ENCODE data around the gene BRD7. TPM values are rescaled to one million over a fixed set of nuclear protein-coding genes. Genes with fewer than 3 reads are reported as not detected.
A peak's percentile ranks its signal among the peaks of the same experiment; 100 is the strongest.

BRD7 gene
- total and polyA plus RNA-seq, 12 donors, result 31.4 to 50.9 (median 42.7) TPM

DNA sequence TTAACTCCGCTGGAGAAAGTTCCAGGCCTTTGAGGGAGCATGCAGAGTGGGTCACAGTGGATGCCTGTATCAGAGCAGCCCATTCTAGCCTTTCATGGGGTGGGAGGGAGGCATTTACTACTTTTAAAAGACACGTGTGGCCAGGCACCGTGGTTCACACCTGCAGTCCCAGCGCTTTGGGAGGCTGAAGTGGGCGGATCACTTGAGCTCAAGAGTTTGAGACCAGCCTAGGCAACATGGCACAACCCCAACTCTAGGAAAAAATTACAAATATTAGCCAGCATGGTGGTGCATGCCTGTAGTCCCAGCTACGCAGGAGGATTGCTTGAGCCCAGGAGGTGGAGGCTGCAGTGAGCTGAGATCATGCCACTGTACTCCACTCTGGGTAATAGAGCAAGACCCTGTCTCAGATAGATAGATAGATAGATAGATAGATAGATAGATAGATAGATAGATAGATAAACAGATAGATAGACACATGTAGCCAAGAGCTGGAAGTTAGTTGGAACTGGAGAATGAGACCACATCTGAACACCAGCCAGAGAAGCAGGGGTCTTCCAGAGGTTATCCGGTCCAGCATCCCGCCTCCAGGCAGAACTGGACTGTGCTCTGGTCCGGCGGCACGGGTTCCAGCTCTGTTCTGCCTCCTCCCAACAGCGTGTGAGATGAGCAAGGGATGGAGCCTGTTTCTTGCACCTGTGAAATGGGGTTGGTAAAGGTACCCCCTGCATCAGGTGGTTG is 98.8 kb downstream of the BRD7 start:
- no peaks in the 10 kb centered on the region for H3K36me3 ChIP-seq
- no peak overlapping the region for H3K4me3 ChIP-seq
- TF ChIP-seq CTCF (IDR thresholded peaks at IDR 0.05), result no peak
- no peaks in the 10 kb centered on the region for H3K9me3 ChIP-seq
- H3K27me3 ChIP-seq, result no peaks in the 10 kb centered on the region
- no peak for ATAC-seq
- intact Hi-C loops (cut with DNase I), result no loop called here
- no peak for DNase-seq
- 82 to 93% methylated on average over 12 of the region's 12 CpGs for WGBS, 2 donors
- H3K4me1 ChIP-seq, result peaks cover 0 to 75% (median 5%) of the 10 kb centered on the region in 9 donors
- no peak overlapping the region for H3K27ac ChIP-seq

DNA sequence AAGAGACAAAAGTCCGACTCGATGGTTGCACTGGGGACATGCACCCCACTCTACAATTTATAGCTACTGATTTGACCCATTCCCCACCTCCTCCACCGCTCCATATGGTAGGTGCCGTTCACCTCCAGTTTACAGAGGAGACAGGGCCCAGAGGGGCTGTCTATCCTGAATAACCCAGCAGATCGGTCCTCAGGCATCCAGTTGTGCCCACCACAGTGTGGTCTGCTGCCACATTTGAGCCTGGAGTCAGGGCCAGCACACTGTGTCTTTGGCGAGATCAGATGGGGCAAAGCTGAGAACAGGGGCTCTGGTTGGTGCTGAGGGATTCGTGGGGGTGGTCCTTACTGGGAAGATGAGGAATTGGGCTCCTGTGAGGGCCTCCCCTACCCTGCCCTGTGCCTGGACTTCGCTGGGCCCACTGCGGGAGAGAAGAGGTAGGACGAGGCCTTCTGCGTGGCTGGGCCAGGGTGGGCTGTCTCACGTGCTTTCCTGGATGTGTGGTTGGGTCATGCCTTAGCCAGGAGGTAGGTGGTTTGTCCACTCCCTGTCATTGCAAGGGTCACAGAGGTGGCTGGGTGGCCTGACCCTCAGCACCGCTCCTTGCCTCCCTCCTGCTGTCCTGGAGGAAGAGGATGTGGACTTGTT is 99.6 kb downstream of the BRD7 start:
- Histone ChIP-seq H3K27me3 (peaks cover 0 to under 1% (median 0%) of the 10 kb centered on the region in 7 donors), H3K36me3 (no peaks in the 10 kb centered on the region), H3K27ac (peak overlapping the region in 1 of 10 donors; percentile 91), H3K4me3 (no peak overlapping the region), H3K4me1 (peaks cover 0 to 75% (median 5%) of the 10 kb centered on the region in 9 donors), H3K9me3 (no peaks in the 10 kb centered on the region)
- ATAC-seq (no peak), DNase-seq (no peak)
- WGBS, 2 donors, result 94 to 97% methylated on average over 13 of the region's 13 CpGs
- TF ChIP-seq CTCF (IDR thresholded peaks at IDR 0.05), result no peak
- intact Hi-C loops (cut with DNase I), result no loop called here

DNA sequence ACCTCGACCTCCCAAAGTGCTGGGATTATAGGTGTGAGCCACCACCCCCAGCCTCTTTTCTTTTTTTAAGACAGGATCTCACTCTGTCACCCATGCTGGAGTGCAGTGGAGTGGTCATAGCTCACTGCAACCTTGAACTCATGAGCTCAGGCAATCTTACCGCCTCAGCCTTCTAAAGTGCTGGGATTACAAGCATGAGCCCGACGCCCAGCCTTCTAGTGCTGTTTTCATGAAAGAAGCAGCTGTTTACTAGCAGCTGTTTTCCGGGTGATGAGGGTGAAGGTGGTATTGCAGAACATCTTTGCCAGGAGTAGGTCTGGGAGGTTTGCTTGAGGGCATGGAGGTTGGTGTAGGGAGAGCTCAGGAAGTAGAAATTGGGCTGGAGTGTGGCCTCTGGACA is 100.4 kb downstream of the BRD7 start:
- Histone ChIP-seq H3K27me3 (peaks cover 0 to 8% (median 0%) of the 10 kb centered on the region in 7 donors), H3K4me3 (peak overlapping the region in 1 of 10 donors; percentile 58), H3K4me1 (peaks cover 0 to 72% (median 5%) of the 10 kb centered on the region in 9 donors), H3K36me3 (no peaks in the 10 kb centered on the region), H3K27ac (peak overlapping the region in 1 of 10 donors; percentile 91), H3K9me3 (no peaks in the 10 kb centered on the region)
- 87 to 95% methylated on average over 5 of the region's 5 CpGs for WGBS, 2 donors
- ATAC-seq (no peak), DNase-seq (no peak)
- intact Hi-C loops (cut with DNase I), result no loop called here
- TF ChIP-seq CTCF (IDR thresholded peaks at IDR 0.05), result no peak

GRCh38 chr16:50267651-50268050 is 101.1 kb downstream of the BRD7 start:
- TF ChIP-seq CTCF (IDR thresholded peaks at IDR 0.05), result no peak
- 56 to 76% methylated on average over 3 of the region's 3 CpGs for WGBS, 2 donors
- intact Hi-C loops (cut with DNase I), result no loop called here
- Histone ChIP-seq H3K4me1 (peaks cover 0 to 65% (median 5%) of the 10 kb centered on the region in 9 donors), H3K4me3 (peak overlapping the region in 4 of 10 donors; percentile 5 to 58 (median 50)), H3K36me3 (no peaks in the 10 kb centered on the region), H3K27me3 (peaks cover 0 to 12% (median 0%) of the 10 kb centered on the region in 7 donors), H3K27ac (peak overlapping the region in 5 of 10 donors; percentile 26 to 91 (median 64)), H3K9me3 (no peaks in the 10 kb centered on the region)
- ATAC-seq, result no peak
- DNase-seq, result no peak

All from heart right ventricle (tissue), 16 donors.